GM12891 (cell line): ENCODE measurements around the gene KCNE1.

Experiments used
- POLR2A ChIP-seq: IDR thresholded peaks from 2 replicates; pipeline ENCODE4 v1.6.1; 2011; ENCODE audit warnings: low read depth, low read length, control low read depth
- POLR2AphosphoS5 ChIP-seq: IDR thresholded peaks from 2 replicates; pipeline ENCODE4 v1.6.1; 2011; ENCODE audit warnings: low read depth, low read length, control low read depth
- POU2F2 ChIP-seq: IDR thresholded peaks from 2 replicates; pipeline ENCODE4 v1.6.1; 2011; ENCODE audit warnings: low read depth, mild to moderate bottlenecking, control low read depth, low read length, moderate library complexity
- TAF1 ChIP-seq: IDR thresholded peaks from 2 replicates; pipeline ENCODE4 v1.6.1; 2011; ENCODE audit warnings: low read depth, low read length, control low read depth

DNA sequence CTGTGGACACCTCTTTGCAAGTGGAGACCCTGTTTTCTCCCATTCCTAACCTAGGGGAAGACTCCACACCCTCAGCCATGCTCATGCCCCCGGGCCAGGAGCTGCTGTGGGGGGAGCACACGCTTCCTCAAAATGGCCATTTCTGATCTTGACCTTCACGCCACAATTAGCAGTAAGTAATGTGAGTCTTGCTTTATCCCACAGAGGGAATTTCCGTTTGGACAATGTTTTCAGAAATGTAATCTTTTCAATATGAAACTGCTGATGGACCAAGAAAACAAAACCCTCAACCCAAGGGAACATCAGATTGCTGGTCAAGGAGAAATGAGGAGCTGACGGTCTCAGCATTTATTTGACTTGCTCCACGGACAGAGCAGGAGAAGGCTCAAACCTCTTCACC, 8.3 kb upstream of the KCNE1 start:
- TF ChIP-seq TAF1: no peak
- TF ChIP-seq POLR2A: no peak
- TF ChIP-seq POLR2AphosphoS5: no peak
- no peak for TF ChIP-seq POU2F2
